ENCODE data around the gene LGI2.
A peak's percentile ranks its signal among the peaks of the same experiment; 100 is the strongest.

LGI2 gene

DNA sequence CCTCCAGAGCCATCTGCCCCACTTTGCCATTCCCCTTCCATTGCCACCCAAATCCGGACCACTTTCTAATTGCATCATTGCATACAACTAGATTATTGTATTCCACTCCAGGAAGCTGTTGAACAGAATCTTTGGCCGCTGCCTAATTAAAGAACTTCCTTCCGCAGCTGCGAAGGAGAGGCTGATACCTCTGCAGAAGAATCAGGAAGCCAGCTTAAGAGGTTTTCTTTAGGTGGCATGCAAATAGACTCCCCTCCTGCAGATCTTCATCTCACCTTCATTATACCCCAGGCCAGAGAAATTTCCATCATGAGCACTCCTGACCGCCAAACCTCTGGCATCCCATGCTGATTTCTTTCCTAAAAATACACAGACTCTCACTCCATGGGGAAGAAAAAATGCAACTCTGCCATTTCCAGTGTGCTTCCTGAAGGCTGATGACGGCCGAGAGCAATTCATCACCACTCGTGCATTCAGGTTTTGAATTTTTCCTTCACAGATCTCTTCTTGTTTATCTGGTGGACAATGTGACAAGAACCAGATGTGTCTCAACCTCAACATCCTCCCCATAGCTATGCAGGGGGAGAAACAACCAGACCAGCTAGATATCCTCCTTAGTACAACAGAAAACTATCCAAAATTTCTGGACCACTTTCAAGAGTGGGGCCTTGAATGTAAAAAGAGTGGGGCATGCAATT, 31.2 kb downstream of the LGI2 start:
- DNase-seq (ENCODE audit: insufficient read length, low spot score) (no peak), FAIRE-seq (no peak)

- FAIRE-seq (no peak), DNase-seq (ENCODE audit: insufficient read length, low spot score) (no peak)
Measured at GRCh38 chr4:24995346-24995919, 35.3 kb downstream of the LGI2 start.

DNA sequence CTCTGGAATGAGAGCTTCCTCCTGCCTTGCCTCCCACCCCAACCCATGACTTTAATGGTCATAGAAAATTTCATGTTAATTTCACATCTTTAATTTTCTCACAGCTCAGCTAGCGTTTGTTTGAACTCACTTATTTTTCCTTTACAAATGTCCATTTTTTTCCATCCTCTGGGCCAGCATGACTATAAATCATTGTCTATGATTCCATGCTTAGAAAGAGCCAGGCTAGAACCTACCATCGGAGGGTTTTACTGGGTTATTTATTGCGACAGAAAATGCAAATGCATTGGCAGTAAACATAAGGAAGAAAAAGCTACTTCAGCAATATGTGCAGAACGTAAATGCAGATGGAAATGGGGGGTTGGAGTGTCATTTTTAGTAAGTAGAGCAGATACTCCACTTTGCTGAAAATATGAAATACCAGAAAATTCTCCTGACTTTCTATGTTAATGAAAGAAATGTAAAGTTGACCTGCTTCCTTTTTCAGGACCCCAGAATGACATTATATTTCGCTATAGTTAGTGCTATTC, 37.1 kb downstream of the LGI2 start:
- DNase-seq (ENCODE audit: insufficient read length, low spot score) (no peak), FAIRE-seq (no peak)

GRCh38 chr4:24992968-24993367, 37.8 kb downstream of the LGI2 start:
- FAIRE-seq (no peak), DNase-seq (ENCODE audit: insufficient read length, low spot score) (no peak)

- DNase-seq (ENCODE audit: insufficient read length, low spot score) (no peak), FAIRE-seq (no peak)
Measured at GRCh38 chr4:24991015-24991414, 39.7 kb downstream of the LGI2 start.

GRCh38 chr4:24989327-24989726, 41.4 kb downstream of the LGI2 start:
- DNase-seq (ENCODE audit: insufficient read length, low spot score) (no peak), FAIRE-seq (no peak)

DNA sequence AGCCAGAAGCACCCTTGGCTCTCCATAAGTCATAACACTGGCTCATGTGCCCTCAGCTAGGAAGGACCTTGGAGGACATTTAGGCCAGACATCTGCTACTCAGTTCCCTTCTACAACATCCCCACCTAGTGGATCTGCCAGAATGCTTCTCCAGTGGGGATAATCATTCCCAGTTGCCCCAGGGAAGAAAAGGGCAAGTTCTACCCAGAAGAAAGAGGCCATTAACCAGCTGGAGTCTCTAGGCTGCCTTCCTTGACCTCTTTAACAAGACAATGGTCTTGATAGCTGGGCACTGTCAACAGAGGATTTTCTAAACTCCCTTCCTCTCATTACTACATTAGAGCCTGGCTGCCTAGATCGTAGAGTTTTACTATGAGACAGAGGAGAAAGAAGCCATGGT, 42.0 kb downstream of the LGI2 start:
- FAIRE-seq (no peak), DNase-seq (ENCODE audit: insufficient read length, low spot score) (peak; percentile 21)

GRCh38 chr4:24984602-24985532, 45.9 kb downstream of the LGI2 start:
- no peak for FAIRE-seq
- DNase-seq (ENCODE audit: insufficient read length, low spot score): no peak

DNA sequence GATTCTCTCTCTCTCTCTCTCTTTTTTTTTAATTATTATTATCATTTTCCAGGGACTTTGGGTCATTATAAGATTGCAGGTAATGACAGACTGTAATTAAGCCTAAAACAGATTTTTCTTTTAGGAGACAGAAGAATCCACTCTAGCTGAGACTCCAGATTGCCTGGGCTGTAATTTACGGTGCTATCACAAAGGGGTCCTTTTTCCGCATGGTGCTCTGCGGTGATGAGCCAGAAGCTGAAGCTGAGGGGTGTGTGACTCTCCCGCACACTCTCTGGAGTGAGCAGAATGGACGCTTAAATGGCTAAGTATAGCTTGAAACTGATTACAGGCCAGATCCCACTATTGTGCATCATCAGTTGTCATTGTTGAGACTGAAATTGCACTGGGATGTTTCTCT, 50.0 kb downstream of the LGI2 start:
- DNase-seq (ENCODE audit: insufficient read length, low spot score): no peak
- FAIRE-seq: no peak

- FAIRE-seq: no peak
- DNase-seq (ENCODE audit: insufficient read length, low spot score): peak; percentile 44
Measured at GRCh38 chr4:24980064-24980690, 50.6 kb downstream of the LGI2 start.

DNA sequence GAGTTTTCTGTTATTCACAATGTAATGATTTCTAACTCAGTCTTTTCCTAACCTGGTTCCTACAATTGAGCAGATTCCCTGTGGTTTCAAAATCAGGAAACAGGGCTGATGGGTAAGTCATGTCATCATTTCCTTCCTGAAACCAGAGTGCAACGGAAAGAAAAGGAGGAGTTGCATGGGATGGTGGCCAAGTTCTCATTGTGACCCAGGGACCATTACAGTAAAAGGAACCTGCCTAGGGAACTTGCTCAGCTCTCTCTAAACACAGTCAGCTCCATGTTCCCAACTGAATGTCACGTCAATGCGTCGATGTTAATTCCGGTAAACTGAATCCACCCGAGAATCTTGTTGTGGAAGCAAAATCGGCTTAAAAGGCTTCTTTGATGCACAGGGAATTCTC, 51.2 kb downstream of the LGI2 start:
- DNase-seq (ENCODE audit: insufficient read length, low spot score) (no peak), FAIRE-seq (no peak)

DNA sequence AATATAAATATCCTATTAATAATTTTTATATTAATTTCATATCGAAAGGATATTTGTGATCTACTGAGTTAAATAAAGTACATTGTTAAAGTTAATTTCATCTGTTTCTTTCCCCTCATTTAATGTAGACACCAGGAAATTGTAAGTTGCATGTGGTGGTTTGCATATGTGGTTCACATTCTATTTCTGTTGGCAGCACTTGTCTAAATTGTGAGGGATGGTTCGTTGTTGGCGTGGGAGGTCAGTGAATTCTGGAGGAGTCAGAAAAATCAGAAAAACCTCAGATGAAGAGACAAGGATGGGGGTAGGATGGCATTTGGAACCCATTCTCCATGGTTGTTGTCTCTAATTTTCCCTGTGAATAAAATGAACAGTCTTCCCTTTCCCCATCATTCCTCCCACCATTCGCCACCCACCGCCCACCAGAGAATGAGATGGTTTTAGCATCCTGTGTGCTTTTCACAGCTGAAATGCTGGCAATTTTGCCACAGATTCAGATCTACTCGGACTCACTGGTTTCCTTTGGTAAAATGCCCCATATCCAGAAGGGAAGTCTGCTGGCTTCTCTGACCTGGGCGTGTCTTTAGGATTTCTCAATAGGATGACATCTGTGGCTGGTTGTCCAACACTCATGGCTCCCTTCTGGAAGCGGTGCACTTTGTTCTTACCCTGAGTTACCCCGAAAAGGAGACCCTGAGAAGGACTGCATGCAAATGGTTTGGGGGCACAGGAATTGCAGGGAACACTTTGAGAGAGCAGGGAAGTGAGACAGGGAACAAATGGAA, 52.3 kb downstream of the LGI2 start:
- DNase-seq (ENCODE audit: insufficient read length, low spot score) (no peak), FAIRE-seq (no peak)

DNA sequence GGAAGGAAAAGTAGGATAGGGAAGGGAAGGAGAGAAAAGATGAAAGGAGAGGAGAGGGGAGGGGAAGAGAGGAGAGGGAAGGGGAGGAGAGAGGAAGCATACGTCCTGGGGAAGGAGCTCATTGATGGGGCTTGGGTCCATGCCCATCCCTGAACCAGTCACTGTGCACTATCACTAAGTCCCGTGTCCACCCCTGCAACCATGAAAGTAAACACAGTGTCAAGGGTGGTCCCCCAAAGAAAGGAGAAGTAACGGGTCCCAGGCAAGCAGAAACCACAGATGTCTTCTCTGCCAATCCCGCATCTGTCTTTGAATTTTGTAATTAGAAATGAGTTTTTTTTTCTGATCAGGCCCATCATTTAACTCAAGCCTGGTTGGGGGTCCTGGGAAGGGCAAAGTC, 55.2 kb downstream of the LGI2 start:
- FAIRE-seq: no peak

GRCh38 chr4:24973747-24974601, 56.8 kb downstream of the LGI2 start:
- DNase-seq (ENCODE audit: insufficient read length, low spot score) (no peak), FAIRE-seq (no peak)

More for the DNA sequence above, 55.2 kb downstream of the LGI2 start:
- DNase-seq (ENCODE audit: insufficient read length, low spot score): no peak

DNA sequence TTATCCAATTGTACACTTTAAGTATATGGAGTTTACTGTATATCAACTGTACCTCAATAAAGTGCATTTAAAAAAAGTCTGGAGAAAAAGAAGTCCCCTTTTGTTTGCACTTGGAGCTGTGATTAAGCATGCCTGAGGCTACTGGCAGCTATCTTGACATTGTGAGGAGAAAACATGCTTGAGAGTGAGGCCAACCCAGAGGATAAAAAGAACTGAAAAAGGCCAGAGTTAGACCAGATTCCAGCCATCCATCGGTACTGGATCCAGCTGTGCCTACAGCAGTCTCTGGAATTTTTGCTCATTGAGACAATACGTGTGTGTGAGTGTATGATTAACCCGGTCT, 57.4 kb downstream of the LGI2 start:
- FAIRE-seq (no peak), DNase-seq (ENCODE audit: insufficient read length, low spot score) (no peak)

- DNase-seq (ENCODE audit: insufficient read length, low spot score): no peak
- FAIRE-seq: no peak
Measured at GRCh38 chr4:24971192-24971591, 59.6 kb downstream of the LGI2 start.

GRCh38 chr4:24970635-24971034, 60.1 kb downstream of the LGI2 start:
- no peak for FAIRE-seq

DNA sequence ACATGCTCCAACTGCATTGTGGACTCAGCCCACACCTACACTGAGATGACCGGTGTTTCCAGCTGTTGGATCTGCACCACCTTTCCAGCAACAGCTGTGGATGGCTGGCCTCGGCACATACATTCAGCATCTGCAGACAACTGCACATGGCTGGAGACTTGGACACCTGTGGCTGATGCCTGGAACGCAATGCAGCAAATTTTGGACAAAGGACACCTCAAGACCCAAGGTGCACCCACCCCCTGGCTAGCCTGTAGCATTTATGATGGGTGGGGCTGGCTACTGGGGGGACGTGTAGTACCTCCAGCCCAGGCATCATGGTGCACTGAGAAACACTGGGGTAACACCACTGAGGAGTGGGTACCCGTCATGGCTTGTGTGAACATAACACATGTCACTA, 60.6 kb downstream of the LGI2 start:
- FAIRE-seq: peak; percentile 16
- DNase-seq (ENCODE audit: insufficient read length, low spot score): no peak

More at GRCh38 chr4:24970635-24971034, 60.1 kb downstream of the LGI2 start:
- no peak for DNase-seq (ENCODE audit: insufficient read length, low spot score)

GRCh38 chr4:24969486-24969885, 61.3 kb downstream of the LGI2 start:
- no peak for FAIRE-seq
- DNase-seq (ENCODE audit: insufficient read length, low spot score): no peak

Measured in HTR-8/SVneo (cell line).